OCI-LY7 (cell line): ENCODE data around the gene KIF11. TPM values are rescaled to one million over a fixed set of nuclear protein-coding genes. Genes with fewer than 3 reads are reported as not detected.

Experiments used
- BruUV-seq: library from RNA; stranded (reverse); fragments of 400-500 nt; replicated peaks from 2 replicates; lab custom pipeline; 2021; lab: Mats Ljungman, UMichigan
- CTCF ChIA-PET: fragments of 300-600 bp; sonication (Branson Sonifier 250); formaldehyde crosslinking; loops from one replicate; lab custom pipeline; 2022; ENCODE audit warnings: antibody characterized with exemption; ENCODE audit not compliant: unreplicated experiment; lab: Charles Lee
- POLR2A ChIA-PET: fragments of 300-600 bp; sonication (Branson Sonifier 250); formaldehyde crosslinking; loops from one replicate; lab custom pipeline; 2022; ENCODE audit warnings: antibody characterized with exemption; lab: Charles Lee
- DNase-seq: peaks from one replicate; pipeline ENCODE4 v3.0.0-alpha.2; 2015; ENCODE audit warnings: low spot score
- H2AFZ ChIP-seq: fragments of 200-600 bp; sonication (generic), shearing (Covaris generic); 2 replicates; pipeline ENCODE4 v1.6.1; 2014; ENCODE audit warnings: mild to moderate bottlenecking, antibody characterized with exemption, low read length, moderate library complexity
- H3K27ac ChIP-seq: fragments of 200-600 bp; sonication (generic); 2 replicates; pipeline ENCODE4 v1.5.1; 2014; ENCODE audit warnings: mixed run types, low read depth, mild to moderate bottlenecking, moderate library complexity, low read length, inconsistent platforms; ENCODE audit not compliant: poor library complexity, severe bottlenecking
- H3K36me3 ChIP-seq: fragments of 200-600 bp; sonication (generic); 2 replicates; pipeline ENCODE4 v1.6.1; 2014; ENCODE audit warnings: mild to moderate bottlenecking, antibody characterized with exemption, low read length, moderate library complexity, mixed read lengths; ENCODE audit not compliant: insufficient read depth
- H3K4me1 ChIP-seq: fragments of 200-600 bp; sonication (generic); 2 replicates; pipeline ENCODE4 v1.5.1; 2014; ENCODE audit warnings: mild to moderate bottlenecking, low read length; ENCODE audit not compliant: insufficient read depth, poor library complexity, severe bottlenecking
- H3K4me2 ChIP-seq: fragments of 200-600 bp; sonication (generic); 2 replicates; pipeline ENCODE4 v1.6.1; 2014; ENCODE audit warnings: mild to moderate bottlenecking, low read length
- H3K4me3 ChIP-seq: fragments of 200-600 bp; sonication (generic); 2 replicates; pipeline ENCODE4 v1.5.1; 2014; ENCODE audit warnings: mild to moderate bottlenecking, low read depth, low read length; ENCODE audit not compliant: poor library complexity, severe bottlenecking
- H3K79me2 ChIP-seq: fragments of 200-600 bp; sonication (generic); 2 replicates; pipeline ENCODE4 v1.6.1; 2016; ENCODE audit warnings: low read depth, mild to moderate bottlenecking, low read length, moderate library complexity, mixed read lengths; ENCODE audit not compliant: insufficient read depth
- H3K9me2 ChIP-seq: fragments of 200-600 bp; sonication (generic); 2 replicates; pipeline ENCODE4 v1.6.1; 2016; ENCODE audit warnings: mild to moderate bottlenecking, low read length, mixed read lengths; ENCODE audit not compliant: insufficient read depth
- H3K9me3 ChIP-seq: fragments of 200-600 bp; sonication (generic); 2 replicates; pipeline ENCODE4 v1.6.1; 2014; ENCODE audit warnings: mild to moderate bottlenecking, mixed run types, low read length, mixed read lengths
- H4K20me1 ChIP-seq: fragments of 200-600 bp; sonication (generic); 2 replicates; pipeline ENCODE4 v1.6.1; 2014; ENCODE audit warnings: mild to moderate bottlenecking, antibody characterized with exemption, low read length, moderate library complexity, mixed read lengths; ENCODE audit not compliant: insufficient read depth
- EZH2phosphoT487 ChIP-seq: fragments of 200-600 bp; sonication (generic); IDR thresholded peaks from 2 replicates; pipeline ENCODE4 v1.6.1; 2018; ENCODE audit warnings: low read depth, borderline replicate concordance, mild to moderate bottlenecking, mixed run types, antibody characterized with exemption, low read length, moderate library complexity, mixed read lengths
- intact Hi-C: fragments of 100-400 bp; cut with micrococcal nuclease; formaldehyde crosslinking; loops from one replicate; pipeline ENCODE4 v1.10.0; 2022; ENCODE audit not compliant: unreplicated experiment
- total RNA-seq, 2 experiments: library from RNA; depleted of rRNA in 1 of 2; stranded (reverse); fragments of >200 nt in 1 of 2; shearing (Covaris generic) in 1 of 2; gene quantifications; 2 replicates each; pipeline ENCODE4 v1.2.3, GENCODE V29; 2014 to 2022
- TF ChIP-seq, protein P1 (sequence below): fragments of 200-600 bp; sonication (generic); conservative IDR thresholded peaks from 2 replicates; pipeline ENCODE4 v1.5.1; 2014; ENCODE audit warnings: mild to moderate bottlenecking, antibody characterized with exemption, low read length, moderate library complexity, mixed read lengths

The KIF11 gene
- total RNA-seq, 2 experiments from 2014 or later: 71.8 to 103 TPM

- Histone ChIP-seq H3K36me3 (peaks cover 82% of the 10 kb centered on the region), H3K4me2 (peak overlapping the region; percentile 10; the same call in 1 of the 2 replicates), H3K4me3 (no peak overlapping the region), H3K79me2 (peaks cover 100% of the 10 kb centered on the region), H3K4me1 (peaks cover 34% of the 10 kb centered on the region), H3K9me3 (peaks cover 6% of the 10 kb centered on the region; the same call in 1 of the 2 replicates), H4K20me1 (peaks cover 33% of the 10 kb centered on the region; the same call in 1 of the 2 replicates), H3K27ac (no peak overlapping the region), H2AFZ (no peak overlapping the region), H3K9me2 (no peaks in the 10 kb centered on the region)
- intact Hi-C loops: no loop called here
- no peak for TF ChIP-seq EZH2phosphoT487
- TF ChIP-seq, protein P1, sequence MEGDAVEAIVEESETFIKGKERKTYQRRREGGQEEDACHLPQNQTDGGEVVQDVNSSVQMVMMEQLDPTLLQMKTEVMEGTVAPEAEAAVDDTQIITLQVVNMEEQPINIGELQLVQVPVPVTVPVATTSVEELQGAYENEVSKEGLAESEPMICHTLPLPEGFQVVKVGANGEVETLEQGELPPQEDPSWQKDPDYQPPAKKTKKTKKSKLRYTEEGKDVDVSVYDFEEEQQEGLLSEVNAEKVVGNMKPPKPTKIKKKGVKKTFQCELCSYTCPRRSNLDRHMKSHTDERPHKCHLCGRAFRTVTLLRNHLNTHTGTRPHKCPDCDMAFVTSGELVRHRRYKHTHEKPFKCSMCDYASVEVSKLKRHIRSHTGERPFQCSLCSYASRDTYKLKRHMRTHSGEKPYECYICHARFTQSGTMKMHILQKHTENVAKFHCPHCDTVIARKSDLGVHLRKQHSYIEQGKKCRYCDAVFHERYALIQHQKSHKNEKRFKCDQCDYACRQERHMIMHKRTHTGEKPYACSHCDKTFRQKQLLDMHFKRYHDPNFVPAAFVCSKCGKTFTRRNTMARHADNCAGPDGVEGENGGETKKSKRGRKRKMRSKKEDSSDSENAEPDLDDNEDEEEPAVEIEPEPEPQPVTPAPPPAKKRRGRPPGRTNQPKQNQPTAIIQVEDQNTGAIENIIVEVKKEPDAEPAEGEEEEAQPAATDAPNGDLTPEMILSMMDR: no peak
- ChIA-PET POLR2A (interaction anchor here (0.7 to 1.3 kb wide), 3 partner anchors 14 to 189 kb away, joined by 3 read pairs; no protein-coding TSS in a partner anchor), CTCF (no interaction called here)
- DNase-seq: no peak
- no TSS peak for BruUV-seq
Measured at GRCh38 chr10:92598321-92598720, 5.4 kb downstream of the KIF11 start.

DNA sequence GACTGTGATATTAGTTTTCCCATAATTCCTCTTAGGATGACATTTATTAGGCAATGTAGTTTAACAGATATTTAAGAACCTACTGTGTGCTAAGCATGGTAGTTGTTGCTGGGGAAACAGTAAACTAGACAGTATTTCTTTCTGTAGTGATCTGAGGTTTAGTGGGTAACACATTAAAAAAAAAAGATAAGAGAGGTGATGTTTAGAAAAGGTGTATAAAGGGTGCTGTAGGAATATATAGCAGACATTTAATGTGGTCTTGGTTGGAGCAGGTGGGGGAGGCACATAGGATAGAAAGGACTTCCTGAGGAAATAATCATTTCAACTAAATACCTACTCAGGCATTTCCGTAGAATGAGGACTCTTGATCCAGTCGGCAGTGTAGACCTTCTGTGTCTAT lies 11.9 kb downstream of the KIF11 start:
- H3K4me1 ChIP-seq: peaks cover 19% of the 10 kb centered on the region
- TF ChIP-seq EZH2phosphoT487: no peak
- TF ChIP-seq, protein P1: no peak
- H3K9me2 ChIP-seq: no peaks in the 10 kb centered on the region
- CTCF ChIA-PET: no interaction called here
- H4K20me1 ChIP-seq: peaks cover 25% of the 10 kb centered on the region; the same call in 1 of the 2 replicates
- intact Hi-C loops: loop anchor here (5.0 kb wide), 1 partner anchor 37 kb away; no protein-coding TSS in a partner anchor
- H3K9me3 ChIP-seq: no peaks in the 10 kb centered on the region
- no peak overlapping the region for H3K4me2 ChIP-seq
- H3K36me3 ChIP-seq: peaks cover 88% of the 10 kb centered on the region
- peaks cover 97% of the 10 kb centered on the region for H3K79me2 ChIP-seq
- H2AFZ ChIP-seq: no peak overlapping the region
- no peak overlapping the region for H3K27ac ChIP-seq
- no peak for DNase-seq
- POLR2A ChIA-PET: interaction anchor here (0.5 to 0.7 kb wide), 2 partner anchors 35 to 41 kb away, joined by 3 read pairs; no protein-coding TSS in a partner anchor
- BruUV-seq: TSS peak; percentile 0
- no peak overlapping the region for H3K4me3 ChIP-seq

- TF ChIP-seq, protein P1: no peak
- TF ChIP-seq EZH2phosphoT487: no peak
- BruUV-seq: no TSS peak
- no peak overlapping the region for H3K27ac ChIP-seq
- no peaks in the 10 kb centered on the region for H3K9me3 ChIP-seq
- H3K9me2 ChIP-seq: no peaks in the 10 kb centered on the region
- H3K4me3 ChIP-seq: no peak overlapping the region
- H2AFZ ChIP-seq: no peak overlapping the region
- no peak overlapping the region for H3K4me2 ChIP-seq
- no peaks in the 10 kb centered on the region for H4K20me1 ChIP-seq
- CTCF ChIA-PET: no interaction called here
- POLR2A ChIA-PET: interaction anchor here (1.1 to 1.4 kb wide), 2 partner anchors 12 to 19 kb away, joined by 3 read pairs; no protein-coding TSS in a partner anchor
- no peak for DNase-seq
- intact Hi-C loops: loop anchor here (5.0 kb wide), 1 partner anchor 37 kb away; no protein-coding TSS in a partner anchor
- peaks cover 24% of the 10 kb centered on the region; the same call in 1 of the 2 replicates for H3K79me2 ChIP-seq
- H3K4me1 ChIP-seq: no peaks in the 10 kb centered on the region
- peaks cover 99% of the 10 kb centered on the region for H3K36me3 ChIP-seq
Measured at GRCh38 chr10:92615515-92615914, 22.6 kb downstream of the KIF11 start.
